Esophagus muscularis mucosa (tissue), 3 donors: ENCODE data around the gene SCP2.

Experiments used
- POLR2AphosphoS5 ChIP-seq, 2 donors: sonication (generic); formaldehyde crosslinking; IDR thresholded peaks; one replicate each; pipeline ENCODE4 v1.6.1; 2017; ENCODE audit warnings: antibody characterized with exemption in 2 of 2
- TF ChIP-seq, protein P1 (sequence below), 3 experiments: fragments of 200-600 bp in 2 of 3; fragments of 450-650 bp in 1 of 3; sonication (generic) in 2 of 3; IDR thresholded peaks; one replicate each; pipeline ENCODE4 v1.5.1; 2017 to 2019; ENCODE audit warnings: antibody characterized with exemption in 3 of 3, mild to moderate bottlenecking in 2 of 3, moderate library complexity in 1 of 3

- TF ChIP-seq, protein P1, sequence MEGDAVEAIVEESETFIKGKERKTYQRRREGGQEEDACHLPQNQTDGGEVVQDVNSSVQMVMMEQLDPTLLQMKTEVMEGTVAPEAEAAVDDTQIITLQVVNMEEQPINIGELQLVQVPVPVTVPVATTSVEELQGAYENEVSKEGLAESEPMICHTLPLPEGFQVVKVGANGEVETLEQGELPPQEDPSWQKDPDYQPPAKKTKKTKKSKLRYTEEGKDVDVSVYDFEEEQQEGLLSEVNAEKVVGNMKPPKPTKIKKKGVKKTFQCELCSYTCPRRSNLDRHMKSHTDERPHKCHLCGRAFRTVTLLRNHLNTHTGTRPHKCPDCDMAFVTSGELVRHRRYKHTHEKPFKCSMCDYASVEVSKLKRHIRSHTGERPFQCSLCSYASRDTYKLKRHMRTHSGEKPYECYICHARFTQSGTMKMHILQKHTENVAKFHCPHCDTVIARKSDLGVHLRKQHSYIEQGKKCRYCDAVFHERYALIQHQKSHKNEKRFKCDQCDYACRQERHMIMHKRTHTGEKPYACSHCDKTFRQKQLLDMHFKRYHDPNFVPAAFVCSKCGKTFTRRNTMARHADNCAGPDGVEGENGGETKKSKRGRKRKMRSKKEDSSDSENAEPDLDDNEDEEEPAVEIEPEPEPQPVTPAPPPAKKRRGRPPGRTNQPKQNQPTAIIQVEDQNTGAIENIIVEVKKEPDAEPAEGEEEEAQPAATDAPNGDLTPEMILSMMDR (IDR thresholded peaks at IDR 0.05), result no peak
- TF ChIP-seq POLR2AphosphoS5 (IDR thresholded peaks at IDR 0.05), result no peak
Observed at GRCh38 chr1:52911541-52911940, 15.5 kb upstream of the SCP2 start.
